H9 (cell line): Measurements from ENCODE around the gene KCNG2. TPM values are rescaled to one million over a fixed set of nuclear protein-coding genes. Genes with fewer than 3 reads are reported as not detected.

Source experiments
- DNase-seq: peaks from one replicate; pipeline ENCODE4 v3.0.0-alpha.2; 2017
- H2AFZ ChIP-seq: one replicate; pipeline ENCODE4 v1.6.1; 2013; ENCODE audit warnings: mild to moderate bottlenecking, low read length, control low read depth, moderate library complexity
- H2AK5ac ChIP-seq: 2 replicates; pipeline ENCODE4 v1.6.1; 2013; ENCODE audit warnings: low read length, control low read depth, mixed read lengths; ENCODE audit not compliant: insufficient read length
- H2BK120ac ChIP-seq: one replicate; pipeline ENCODE4 v1.6.1; 2013; ENCODE audit warnings: low read depth, mild to moderate bottlenecking, low read length, control low read depth, inconsistent platforms; ENCODE audit not compliant: poor library complexity, severe bottlenecking
- H2BK12ac ChIP-seq: 2 replicates; pipeline ENCODE4 v1.6.1; 2013; ENCODE audit warnings: low read length, control low read depth, mixed read lengths, low read depth; ENCODE audit not compliant: insufficient read length
- H2BK15ac ChIP-seq: 2 replicates; pipeline ENCODE4 v1.6.1; 2013; ENCODE audit warnings: low read depth, low read length, control low read depth
- H2BK20ac ChIP-seq: one replicate; pipeline ENCODE4 v1.6.1; 2013; ENCODE audit warnings: low read depth, mild to moderate bottlenecking, low read length, control low read depth, inconsistent platforms; ENCODE audit not compliant: poor library complexity, severe bottlenecking
- H2BK5ac ChIP-seq: 2 replicates; pipeline ENCODE4 v1.6.1; 2013; ENCODE audit warnings: low read length, control low read depth, mixed read lengths; ENCODE audit not compliant: insufficient read length
- H3K14ac ChIP-seq: 2 replicates; pipeline ENCODE4 v1.6.1; 2013; ENCODE audit warnings: low read length, control low read depth; ENCODE audit not compliant: insufficient read depth
- H3K18ac ChIP-seq: 2 replicates; pipeline ENCODE4 v1.6.1; 2013; ENCODE audit warnings: low read depth, mild to moderate bottlenecking, mixed read lengths, low read length, control low read depth; ENCODE audit not compliant: insufficient read length
- H3K23ac ChIP-seq: 2 replicates; pipeline ENCODE4 v1.6.1; 2013; ENCODE audit warnings: low read length, control low read depth, mixed read lengths, low read depth; ENCODE audit not compliant: insufficient read length
- H3K23me2 ChIP-seq: 2 replicates; pipeline ENCODE4 v1.6.1; 2013; ENCODE audit warnings: low read depth, mild to moderate bottlenecking, mixed read lengths, low read length, control low read depth; ENCODE audit not compliant: insufficient read length, poor library complexity, severe bottlenecking
- H3K27ac ChIP-seq: 2 replicates; pipeline ENCODE4 v1.5.1; 2013; ENCODE audit warnings: low read length, control low read depth, mixed read lengths, low read depth; ENCODE audit not compliant: insufficient read length
- H3K27me3 ChIP-seq: 2 replicates; pipeline ENCODE4 v1.6.1; 2013; ENCODE audit warnings: low read length, control low read depth, inconsistent platforms; ENCODE audit not compliant: insufficient read depth
- H3K4ac ChIP-seq: 2 replicates; pipeline ENCODE4 v1.6.1; 2013; ENCODE audit warnings: low read depth, mild to moderate bottlenecking, control low read depth, inconsistent platforms, low read length, moderate library complexity
- H3K4me1 ChIP-seq: 2 replicates; pipeline ENCODE4 v1.6.1; 2013; ENCODE audit warnings: low read length, control low read depth, inconsistent platforms; ENCODE audit not compliant: insufficient read depth
- H3K4me2 ChIP-seq: 2 replicates; pipeline ENCODE4 v1.6.1; 2013; ENCODE audit warnings: low read length, control low read depth, mixed read lengths; ENCODE audit not compliant: insufficient read length, insufficient read depth
- H3K56ac ChIP-seq: 2 replicates; pipeline ENCODE4 v1.6.1; 2013; ENCODE audit warnings: low read depth, mild to moderate bottlenecking, mixed read lengths, low read length, control low read depth; ENCODE audit not compliant: insufficient read length
- H3K79me1 ChIP-seq: 2 replicates; pipeline ENCODE4 v1.6.1; 2013; ENCODE audit warnings: low read depth, mild to moderate bottlenecking, moderate library complexity, low read length, control low read depth, inconsistent platforms; ENCODE audit not compliant: insufficient read depth, poor library complexity, severe bottlenecking
- H3K79me2 ChIP-seq: 2 replicates; pipeline ENCODE4 v1.6.1; 2013; ENCODE audit warnings: low read length, control low read depth, inconsistent platforms; ENCODE audit not compliant: insufficient read depth
- H3K9ac ChIP-seq: 2 replicates; pipeline ENCODE4 v1.6.1; 2013; ENCODE audit warnings: low read length, control low read depth, mixed read lengths; ENCODE audit not compliant: insufficient read length; ENCODE audit errors: extremely low read depth
- H3K9me3 ChIP-seq: one replicate; pipeline ENCODE4 v1.6.1; 2013; ENCODE audit warnings: low read depth, low read length, inconsistent platforms; ENCODE audit not compliant: control insufficient read depth
- H3T11ph ChIP-seq: one replicate; pipeline ENCODE4 v1.6.1; 2013; ENCODE audit warnings: mild to moderate bottlenecking, low read length, control low read depth, inconsistent platforms
- H4K20me1 ChIP-seq: one replicate; pipeline ENCODE4 v1.6.1; 2013; ENCODE audit not compliant: control insufficient read depth, insufficient read length, insufficient read depth
- H4K5ac ChIP-seq: 2 replicates; pipeline ENCODE4 v1.6.1; 2013; ENCODE audit warnings: low read depth, mild to moderate bottlenecking, mixed read lengths, low read length, control low read depth; ENCODE audit not compliant: insufficient read length
- H4K8ac ChIP-seq: replicated peaks from 2 replicates; pipeline ENCODE4 v1.6.1; 2013; ENCODE audit warnings: low read length, control low read depth, mixed read lengths, low read depth; ENCODE audit not compliant: insufficient read length
- H4K91ac ChIP-seq: 2 replicates; pipeline ENCODE4 v1.6.1; 2013; ENCODE audit warnings: low read depth, mild to moderate bottlenecking, moderate library complexity, mixed read lengths, low read length, control low read depth; ENCODE audit not compliant: insufficient read length
- H3K27ac Mint-ChIP-seq, 3 experiments: 2 replicates in 2 of 3; 3 replicates in 1 of 3; pipeline ENCODE4 v1.8.0; 2020 to 2021; ENCODE audit warnings: mixed read lengths in 3 of 3, mild to moderate bottlenecking in 1 of 3, moderate library complexity in 1 of 3
- H3K27me3 Mint-ChIP-seq: 2 replicates; pipeline ENCODE4 v1.8.0; 2021; ENCODE audit warnings: low read depth, mild to moderate bottlenecking, moderate library complexity, mixed read lengths
- H3K36me3 Mint-ChIP-seq, 3 experiments: 2 replicates in 2 of 3; 3 replicates in 1 of 3; pipeline ENCODE4 v1.8.0; 2020 to 2021; ENCODE audit warnings: low read depth in 3 of 3, mixed read lengths in 3 of 3; ENCODE audit not compliant: insufficient read depth in 1 of 3
- H3K4me1 Mint-ChIP-seq, 2 experiments: 2 replicates each; pipeline ENCODE4 v1.8.0; 2020; ENCODE audit warnings: mixed read lengths in 2 of 2
- H3K4me3 Mint-ChIP-seq, 2 experiments: 2 replicates in 1 of 2; 3 replicates in 1 of 2; pipeline ENCODE4 v1.8.0; 2020 to 2021; ENCODE audit warnings: mild to moderate bottlenecking in 2 of 2, mixed read lengths in 2 of 2, moderate library complexity in 1 of 2
- H3K9me3 Mint-ChIP-seq, 2 experiments: 2 replicates in 1 of 2; 3 replicates in 1 of 2; pipeline ENCODE4 v1.8.0; 2020; ENCODE audit warnings: mild to moderate bottlenecking in 2 of 2, mixed read lengths in 2 of 2, moderate library complexity in 1 of 2
- WGBS: extraction: QIAGEN DNeasy Blood & Tissue Kit; methylation state at CpG from one replicate; pipeline ENCODE4 v1.1.7; 2013; ENCODE audit warnings: missing lambda C conversion rate, low lambda C conversion rate, mixed read lengths; ENCODE audit not compliant: insufficient read length; ENCODE audit errors: extremely low coverage; 5-methylcytosine and 5-hydroxymethylcytosine counted together
- total RNA-seq: library from RNA; stranded (reverse); gene quantifications from 2 replicates; pipeline ENCODE4 v1.2.1, GENCODE V29; 2021
- TF ChIP-seq, protein P1 (sequence below): fragments of 200-600 bp; sonication (generic); conservative IDR thresholded peaks from 3 replicates; pipeline ENCODE4 v1.8.0; 2021; ENCODE audit warnings: antibody characterized with exemption, mild to moderate bottlenecking

KCNG2 gene
- total RNA-seq, 1 experiment from 2014 or later: 0.15 TPM

GRCh38 chr18:79778291-79778791, 19.4 kb upstream of the KCNG2 start:
- no peaks in the 10 kb centered on the region for H3K79me1 ChIP-seq
- H3K4ac ChIP-seq: no peak overlapping the region
- H3K23me2 ChIP-seq: no peaks in the 10 kb centered on the region
- TF ChIP-seq, protein P1, sequence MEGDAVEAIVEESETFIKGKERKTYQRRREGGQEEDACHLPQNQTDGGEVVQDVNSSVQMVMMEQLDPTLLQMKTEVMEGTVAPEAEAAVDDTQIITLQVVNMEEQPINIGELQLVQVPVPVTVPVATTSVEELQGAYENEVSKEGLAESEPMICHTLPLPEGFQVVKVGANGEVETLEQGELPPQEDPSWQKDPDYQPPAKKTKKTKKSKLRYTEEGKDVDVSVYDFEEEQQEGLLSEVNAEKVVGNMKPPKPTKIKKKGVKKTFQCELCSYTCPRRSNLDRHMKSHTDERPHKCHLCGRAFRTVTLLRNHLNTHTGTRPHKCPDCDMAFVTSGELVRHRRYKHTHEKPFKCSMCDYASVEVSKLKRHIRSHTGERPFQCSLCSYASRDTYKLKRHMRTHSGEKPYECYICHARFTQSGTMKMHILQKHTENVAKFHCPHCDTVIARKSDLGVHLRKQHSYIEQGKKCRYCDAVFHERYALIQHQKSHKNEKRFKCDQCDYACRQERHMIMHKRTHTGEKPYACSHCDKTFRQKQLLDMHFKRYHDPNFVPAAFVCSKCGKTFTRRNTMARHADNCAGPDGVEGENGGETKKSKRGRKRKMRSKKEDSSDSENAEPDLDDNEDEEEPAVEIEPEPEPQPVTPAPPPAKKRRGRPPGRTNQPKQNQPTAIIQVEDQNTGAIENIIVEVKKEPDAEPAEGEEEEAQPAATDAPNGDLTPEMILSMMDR: no peak
- H2BK20ac ChIP-seq: no peak overlapping the region
- no peak overlapping the region for H3K27ac ChIP-seq
- no peaks in the 10 kb centered on the region; the same call in 1 of the 2 replicates for H3K27me3 ChIP-seq
- H3K27me3 Mint-ChIP-seq: peaks cover 26% of the 10 kb centered on the region
- H3K9me3 Mint-ChIP-seq: 0 out of 5 replicates have a peak, but pooled peaks cover 0 to 6% of the 10 kb centered on the region in 2 experiments
- no peak overlapping the region for H4K5ac ChIP-seq
- H3K9ac ChIP-seq: no peak overlapping the region
- H2AFZ ChIP-seq: no peak overlapping the region
- H2AK5ac ChIP-seq: no peak overlapping the region
- no peaks in the 10 kb centered on the region for H3K4me1 Mint-ChIP-seq
- H3K4me2 ChIP-seq: no peak overlapping the region
- H3K4me1 ChIP-seq: no peaks in the 10 kb centered on the region
- no CpG with 5 or more reads among the region's 26 CpGs for WGBS
- no peak overlapping the region for H2BK12ac ChIP-seq
- no peak for DNase-seq
- no peak overlapping the region for H3K23ac ChIP-seq
- no peak overlapping the region for H3T11ph ChIP-seq
- H4K91ac ChIP-seq: no peak overlapping the region
- H2BK120ac ChIP-seq: no peak overlapping the region
- H3K36me3 Mint-ChIP-seq: no peaks in the 10 kb centered on the region
- no peak overlapping the region for H4K8ac ChIP-seq
- no peak overlapping the region for H2BK15ac ChIP-seq
- no peaks in the 10 kb centered on the region for H3K9me3 ChIP-seq
- H3K27ac Mint-ChIP-seq: peak overlapping the region in 1 of 3 experiments; percentile 22; a peak in 1 of 7 replicates
- H3K56ac ChIP-seq: no peak overlapping the region
- H2BK5ac ChIP-seq: no peak overlapping the region
- no peak overlapping the region for H3K14ac ChIP-seq
- no peak overlapping the region for H3K18ac ChIP-seq
- H3K4me3 Mint-ChIP-seq: no peak overlapping the region
- H3K79me2 ChIP-seq: no peaks in the 10 kb centered on the region
- H4K20me1 ChIP-seq: no peaks in the 10 kb centered on the region
